ENCODE measurements around the gene CEP83.

CEP83 gene

DNA sequence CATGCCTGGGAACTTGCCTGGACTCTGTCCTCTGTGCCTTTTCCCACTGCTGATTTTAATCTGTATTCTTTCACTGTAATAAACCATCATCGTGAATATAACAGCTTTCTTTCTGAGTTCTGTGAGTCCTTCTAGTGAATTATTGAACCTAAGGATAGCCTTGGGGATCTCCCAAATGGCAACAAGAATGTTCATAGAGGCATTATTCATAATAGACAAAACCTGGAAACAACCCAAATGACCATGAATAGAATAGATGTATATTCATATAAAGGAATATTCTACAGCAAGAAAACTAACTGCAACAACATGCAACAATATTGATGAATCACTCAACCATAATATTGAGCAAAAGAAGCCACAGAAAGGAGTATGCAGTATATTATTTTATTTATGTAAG, 44.7 kb upstream of the CEP83 start:
- Histone ChIP-seq H3K18ac (ENCODE audit: low read length) (no peak overlapping the region), H3K23ac (ENCODE audit: low read depth, low read length, poor library complexity) (no peak overlapping the region), H3K4me3 (ENCODE audit: low read length in 2 of 2) (no peak overlapping the region), H4K91ac (ENCODE audit: low read depth, low read length, poor library complexity) (no peak overlapping the region), H3K9me3 (replicated peaks in 1 of 2; ENCODE audit: control insufficient read depth in 2 of 2, insufficient read depth in 1 of 2, low read depth in 1 of 2, low read length in 2 of 2) (no peaks in the 10 kb centered on the region), H2BK12ac (ENCODE audit: low read length) (no peak overlapping the region), H2BK15ac (ENCODE audit: low read length) (no peak overlapping the region), H3K4me1 (ENCODE audit: control insufficient read depth in 2 of 2, insufficient read depth in 1 of 2, low read depth in 1 of 2, low read length in 2 of 2) (no peaks in the 10 kb centered on the region), H3K4ac (ENCODE audit: low read length) (no peak overlapping the region), H2BK5ac (ENCODE audit: low read length) (no peak overlapping the region), H3K27ac (replicated peaks; ENCODE audit: low read length) (no peak overlapping the region), H2AFZ (ENCODE audit: low read length) (no peak overlapping the region), H3K27me3 (ENCODE audit: control insufficient read depth in 3 of 3, insufficient read depth in 3 of 3, low read depth in 1 of 3, low read length in 3 of 3) (no peaks in the 10 kb centered on the region), H3K79me1 (ENCODE audit: low read depth, low read length) (no peaks in the 10 kb centered on the region), H3K9ac (ENCODE audit: low read depth, low read length, poor library complexity) (no peak overlapping the region), H3K36me3 (replicated peaks in 1 of 2; ENCODE audit: control insufficient read depth in 2 of 2, insufficient read depth in 2 of 2, low read length in 2 of 2) (no peaks in the 10 kb centered on the region), H4K8ac (ENCODE audit: low read depth, low read length) (no peak overlapping the region), H2BK120ac (ENCODE audit: low read depth, low read length) (no peak overlapping the region), H3K4me2 (ENCODE audit: insufficient read depth, low read length, poor library complexity, severe bottlenecking) (no peak overlapping the region), H3K14ac (ENCODE audit: low read length) (no peak overlapping the region), H2AK5ac (ENCODE audit: low read depth, low read length) (no peak overlapping the region)
- no peak for DNase-seq (ENCODE audit: low spot score)
- WGBS, 2 donors (ENCODE audit: extremely low coverage in 2 of 2, insufficient read length in 2 of 2, insufficient replicate concordance in 1 of 2): no CpG with 5 or more reads among the region's 1 CpG

DNA sequence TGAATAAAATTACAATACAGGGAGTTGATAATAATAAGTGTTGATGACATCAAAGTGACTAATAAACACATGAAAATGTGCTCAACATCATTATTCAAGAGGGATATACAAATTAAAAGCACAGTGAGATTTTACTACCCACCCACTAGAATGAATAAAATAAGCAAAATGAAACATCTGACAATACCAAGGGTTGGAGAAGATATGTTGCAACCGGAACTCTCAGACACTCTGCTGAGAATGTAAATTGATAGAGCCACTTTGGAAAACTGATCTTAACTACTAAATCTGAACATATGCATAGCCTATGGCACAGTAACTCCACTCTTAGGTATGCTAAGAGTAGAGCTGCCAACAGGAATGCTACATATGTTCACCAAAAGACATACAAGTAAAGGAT, 44.0 kb upstream of the CEP83 start:
- Histone ChIP-seq H2BK12ac (ENCODE audit: low read length) (no peak overlapping the region), H3K9me3 (replicated peaks in 1 of 2; ENCODE audit: control insufficient read depth in 2 of 2, insufficient read depth in 1 of 2, low read depth in 1 of 2, low read length in 2 of 2) (peaks cover 0 to 2% of the 10 kb centered on the region in 2 donors), H2AK5ac (ENCODE audit: low read depth, low read length) (no peak overlapping the region), H3K9ac (ENCODE audit: low read depth, low read length, poor library complexity) (no peak overlapping the region), H3K79me1 (ENCODE audit: low read depth, low read length) (no peaks in the 10 kb centered on the region), H3K4me2 (ENCODE audit: insufficient read depth, low read length, poor library complexity, severe bottlenecking) (no peak overlapping the region), H4K91ac (ENCODE audit: low read depth, low read length, poor library complexity) (no peak overlapping the region), H3K23ac (ENCODE audit: low read depth, low read length, poor library complexity) (no peak overlapping the region), H2BK120ac (ENCODE audit: low read depth, low read length) (no peak overlapping the region), H3K4me1 (ENCODE audit: control insufficient read depth in 2 of 2, insufficient read depth in 1 of 2, low read depth in 1 of 2, low read length in 2 of 2) (no peaks in the 10 kb centered on the region), H3K36me3 (replicated peaks in 1 of 2; ENCODE audit: control insufficient read depth in 2 of 2, insufficient read depth in 2 of 2, low read length in 2 of 2) (no peaks in the 10 kb centered on the region), H4K8ac (ENCODE audit: low read depth, low read length) (no peak overlapping the region), H3K27me3 (ENCODE audit: control insufficient read depth in 3 of 3, insufficient read depth in 3 of 3, low read depth in 1 of 3, low read length in 3 of 3) (no peaks in the 10 kb centered on the region), H2AFZ (ENCODE audit: low read length) (no peak overlapping the region), H3K27ac (replicated peaks; ENCODE audit: low read length) (no peak overlapping the region), H3K4me3 (ENCODE audit: low read length in 2 of 2) (no peak overlapping the region), H3K18ac (ENCODE audit: low read length) (no peak overlapping the region), H2BK5ac (ENCODE audit: low read length) (no peak overlapping the region), H2BK15ac (ENCODE audit: low read length) (no peak overlapping the region), H3K14ac (ENCODE audit: low read length) (no peak overlapping the region), H3K4ac (ENCODE audit: low read length) (no peak overlapping the region)
- WGBS, 2 donors (ENCODE audit: extremely low coverage in 2 of 2, insufficient read length in 2 of 2, insufficient replicate concordance in 1 of 2): no CpG with 5 or more reads among the region's 1 CpG
- no peak for DNase-seq (ENCODE audit: low spot score)

GRCh38 chr12:94500831-94501567, 41.3 kb upstream of the CEP83 start:
- Histone ChIP-seq H2AFZ (ENCODE audit: low read length) (no peak overlapping the region), H3K27me3 (ENCODE audit: control insufficient read depth in 3 of 3, insufficient read depth in 3 of 3, low read depth in 1 of 3, low read length in 3 of 3) (no peaks in the 10 kb centered on the region), H4K8ac (ENCODE audit: low read depth, low read length) (no peak overlapping the region), H3K9me3 (replicated peaks in 1 of 2; ENCODE audit: control insufficient read depth in 2 of 2, insufficient read depth in 1 of 2, low read depth in 1 of 2, low read length in 2 of 2) (peaks cover 7 to 13% of the 10 kb centered on the region in 2 donors), H3K27ac (replicated peaks; ENCODE audit: low read length) (no peak overlapping the region), H2BK5ac (ENCODE audit: low read length) (no peak overlapping the region), H3K4me3 (ENCODE audit: low read length in 2 of 2) (no peak overlapping the region), H2BK15ac (ENCODE audit: low read length) (no peak overlapping the region), H3K14ac (ENCODE audit: low read length) (no peak overlapping the region), H3K4ac (ENCODE audit: low read length) (no peak overlapping the region), H2BK120ac (ENCODE audit: low read depth, low read length) (no peak overlapping the region), H2BK12ac (ENCODE audit: low read length) (no peak overlapping the region), H3K79me1 (ENCODE audit: low read depth, low read length) (no peaks in the 10 kb centered on the region), H3K9ac (ENCODE audit: low read depth, low read length, poor library complexity) (no peak overlapping the region), H3K23ac (ENCODE audit: low read depth, low read length, poor library complexity) (no peak overlapping the region), H3K36me3 (replicated peaks in 1 of 2; ENCODE audit: control insufficient read depth in 2 of 2, insufficient read depth in 2 of 2, low read length in 2 of 2) (no peaks in the 10 kb centered on the region), H3K4me2 (ENCODE audit: insufficient read depth, low read length, poor library complexity, severe bottlenecking) (no peak overlapping the region), H2AK5ac (ENCODE audit: low read depth, low read length) (no peak overlapping the region), H3K18ac (ENCODE audit: low read length) (no peak overlapping the region), H4K91ac (ENCODE audit: low read depth, low read length, poor library complexity) (no peak overlapping the region), H3K4me1 (ENCODE audit: control insufficient read depth in 2 of 2, insufficient read depth in 1 of 2, low read depth in 1 of 2, low read length in 2 of 2) (no peaks in the 10 kb centered on the region)
- no CpG with 5 or more reads among the region's 3 CpGs for WGBS, 2 donors (ENCODE audit: extremely low coverage in 2 of 2, insufficient read length in 2 of 2, insufficient replicate concordance in 1 of 2)
- DNase-seq (ENCODE audit: low spot score): no peak

DNA sequence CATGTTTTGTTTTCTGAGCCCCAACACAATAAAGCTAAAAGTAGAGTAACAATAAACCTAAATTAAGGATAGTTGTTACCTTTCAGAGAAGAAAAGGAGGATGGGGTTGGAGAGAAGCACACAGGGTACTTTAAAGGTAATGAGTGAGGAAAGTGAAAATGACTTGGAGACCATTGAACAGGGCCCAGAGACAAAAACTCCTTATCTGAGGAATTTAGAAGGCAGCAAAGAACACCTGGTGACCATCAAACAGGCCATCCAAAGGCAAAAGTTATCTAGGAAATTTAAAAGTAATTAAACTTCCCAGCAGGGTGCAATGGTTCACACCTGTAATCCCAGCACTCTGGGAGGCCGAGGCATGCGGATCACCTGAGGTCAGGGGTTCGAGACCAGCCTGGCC, 39.0 kb upstream of the CEP83 start:
- H2BK120ac ChIP-seq (ENCODE audit: low read depth, low read length): no peak overlapping the region
- H3K27me3 ChIP-seq (ENCODE audit: control insufficient read depth in 3 of 3, insufficient read depth in 3 of 3, low read depth in 1 of 3, low read length in 3 of 3): no peaks in the 10 kb centered on the region

More for the DNA sequence above, 39.0 kb upstream of the CEP83 start:
- Histone ChIP-seq H3K36me3 (replicated peaks in 1 of 2; ENCODE audit: control insufficient read depth in 2 of 2, insufficient read depth in 2 of 2, low read length in 2 of 2) (no peaks in the 10 kb centered on the region), H2BK15ac (ENCODE audit: low read length) (no peak overlapping the region), H3K9ac (ENCODE audit: low read depth, low read length, poor library complexity) (no peak overlapping the region), H4K91ac (ENCODE audit: low read depth, low read length, poor library complexity) (no peak overlapping the region), H3K14ac (ENCODE audit: low read length) (no peak overlapping the region), H2AFZ (ENCODE audit: low read length) (no peak overlapping the region), H2BK5ac (ENCODE audit: low read length) (no peak overlapping the region), H3K27ac (replicated peaks; ENCODE audit: low read length) (no peak overlapping the region), H3K4me1 (ENCODE audit: control insufficient read depth in 2 of 2, insufficient read depth in 1 of 2, low read depth in 1 of 2, low read length in 2 of 2) (no peaks in the 10 kb centered on the region), H3K18ac (ENCODE audit: low read length) (no peak overlapping the region), H3K9me3 (replicated peaks in 1 of 2; ENCODE audit: control insufficient read depth in 2 of 2, insufficient read depth in 1 of 2, low read depth in 1 of 2, low read length in 2 of 2) (peaks cover 7 to 13% of the 10 kb centered on the region in 2 donors), H3K79me1 (ENCODE audit: low read depth, low read length) (no peaks in the 10 kb centered on the region), H3K23ac (ENCODE audit: low read depth, low read length, poor library complexity) (no peak overlapping the region), H3K4ac (ENCODE audit: low read length) (no peak overlapping the region), H4K8ac (ENCODE audit: low read depth, low read length) (no peak overlapping the region), H3K4me2 (ENCODE audit: insufficient read depth, low read length, poor library complexity, severe bottlenecking) (no peak overlapping the region), H2BK12ac (ENCODE audit: low read length) (no peak overlapping the region), H2AK5ac (ENCODE audit: low read depth, low read length) (no peak overlapping the region), H3K4me3 (ENCODE audit: low read length in 2 of 2) (no peak overlapping the region)
- no peak for DNase-seq (ENCODE audit: low spot score)
- WGBS, 2 donors (ENCODE audit: extremely low coverage in 2 of 2, insufficient read length in 2 of 2, insufficient replicate concordance in 1 of 2): no CpG with 5 or more reads among the region's 3 CpGs
